Measurements from ENCODE around the gene GABARAP.

Gene GABARAP

DNA sequence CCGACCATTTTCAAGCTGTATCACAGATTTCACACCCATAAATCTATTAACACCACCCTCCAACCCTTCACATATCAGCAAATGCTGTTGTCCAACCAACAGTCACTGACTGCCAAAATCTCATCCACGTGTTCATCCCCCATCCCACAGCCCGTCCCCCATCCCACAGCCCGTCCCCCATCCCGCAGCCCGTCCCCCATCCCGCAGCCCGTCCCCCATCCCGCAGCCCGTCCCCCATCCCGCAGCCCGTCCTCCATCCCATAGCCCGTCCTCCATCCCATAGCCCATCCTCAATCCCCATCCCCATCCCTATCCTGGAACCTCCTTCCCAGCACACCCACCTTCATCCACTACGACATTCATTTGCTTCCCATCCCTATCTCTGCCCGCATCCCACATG is 36.7 kb downstream of the GABARAP start:
- no peak for DNase-seq

- peak; percentile 99 for DNase-seq
Observed at GRCh38 chr17:7204828-7205461, 37.3 kb downstream of the GABARAP start.

- DNase-seq: no peak
Observed at GRCh38 chr17:7204336-7204735, 37.9 kb downstream of the GABARAP start.

- DNase-seq: no peak
Observed at GRCh38 chr17:7203391-7203790, 38.9 kb downstream of the GABARAP start.

- no peak for DNase-seq
Observed at GRCh38 chr17:7196651-7197401, 45.4 kb downstream of the GABARAP start.

GRCh38 chr17:7195971-7196370 is 46.3 kb downstream of the GABARAP start:
- no peak for DNase-seq

- no peak for DNase-seq
Observed at GRCh38 chr17:7192271-7192937, 49.8 kb downstream of the GABARAP start.

DNA sequence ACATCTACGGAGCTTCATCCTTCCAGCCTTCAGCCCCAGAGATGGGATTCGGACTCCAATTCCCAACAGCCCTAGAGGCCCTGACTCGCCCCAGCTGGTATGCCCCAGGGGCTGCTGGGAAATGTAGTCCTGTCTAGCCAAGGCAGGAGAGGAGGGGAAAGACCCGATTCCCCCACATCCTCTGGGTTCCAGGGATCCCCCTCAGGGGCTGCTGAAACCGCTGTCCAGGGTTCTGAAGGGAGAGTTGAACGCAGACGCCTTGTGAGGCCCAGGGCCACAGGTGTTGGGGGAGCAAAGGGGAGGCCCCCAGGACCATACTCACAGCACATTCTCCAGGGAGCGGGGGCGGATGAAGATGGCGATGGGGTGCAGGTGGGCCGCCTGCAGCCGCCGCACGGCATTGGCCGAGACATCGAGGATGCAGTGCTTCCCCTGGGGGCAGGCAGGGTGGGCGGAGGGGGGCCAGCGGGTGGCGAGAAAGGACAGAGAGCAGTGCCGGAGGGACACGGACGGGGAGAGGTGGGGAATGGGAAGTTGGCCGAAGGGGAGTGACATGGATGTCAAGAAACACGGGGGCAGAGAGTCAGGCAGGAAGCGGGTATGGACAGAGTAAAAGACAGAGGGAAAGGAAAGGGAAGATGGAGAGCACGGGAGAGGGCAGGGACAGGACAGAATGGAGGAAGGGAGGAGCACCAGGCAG is 50.5 kb downstream of the GABARAP start:
- peak in 1 of 2 donors; percentile 33 for DNase-seq

DNA sequence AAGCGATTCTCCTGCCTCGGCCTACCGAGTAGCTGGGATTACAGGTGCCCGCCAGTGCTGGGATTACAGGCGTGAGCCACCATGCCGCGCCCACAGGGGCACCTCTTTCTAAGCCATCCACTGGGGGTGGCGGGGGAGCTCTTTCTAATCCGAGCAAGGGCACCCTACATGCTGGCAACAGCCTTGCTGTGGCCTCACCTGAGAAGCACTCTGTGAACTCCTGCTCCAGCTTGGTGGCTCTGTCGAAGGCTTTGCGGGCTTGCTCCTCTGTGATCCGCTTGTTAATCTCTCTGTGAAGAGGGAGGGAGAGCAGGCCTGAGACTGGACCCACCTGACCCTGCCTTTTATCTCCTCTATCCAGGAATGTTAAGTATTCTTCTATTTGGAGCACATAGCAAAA is 51.2 kb downstream of the GABARAP start:
- no peak for DNase-seq

GRCh38 chr17:7190276-7190917 is 51.9 kb downstream of the GABARAP start:
- DNase-seq: no peak

Data from CD4-positive, alpha-beta T cell treated with Interleukin-4 for 1 hour (primary cell).